Measurements from ENCODE around the gene ZBED1.

ZBED1 gene

GRCh38 chrX:2500803-2501558 is at the start of gene ZBED1, which contains the start of gene DHRSX:
Gene ZBED1, minus strand, starts transcription at chrX:2500976. Its CDS starts 10,257 bp downstream, at chrX:2490719.
Gene DHRSX, minus strand, starts transcription at chrX:2500976. Its CDS starts 51 bp downstream, at chrX:2500925.
- CTCF ChIA-PET: no interaction called here
- peak within 1 kb of the TSS; percentile 73 for H3K27ac ChIP-seq
- DNase-seq (ENCODE audit: low spot score): peak; percentile 27
- POLR2A ChIA-PET (ENCODE audit: low non-redundant PET): no interaction called here
- TF ChIP-seq CTCF (conservative IDR thresholded peaks at IDR 0.05; ENCODE audit: low read depth): no peak

- TF ChIP-seq CTCF (conservative IDR thresholded peaks at IDR 0.05; ENCODE audit: low read depth): no peak
- POLR2A ChIA-PET (ENCODE audit: low non-redundant PET): no interaction called here
- CTCF ChIA-PET: no interaction called here
- no peak for DNase-seq (ENCODE audit: low spot score)
- no peak overlapping the region for H3K27ac ChIP-seq
Observed at GRCh38 chrX:2549876-2550275, 49.1 kb upstream of the ZBED1 start.

GRCh38 chrX:2548711-2549423 is 48.1 kb upstream of the ZBED1 start:
- no peak for TF ChIP-seq CTCF (conservative IDR thresholded peaks at IDR 0.05; ENCODE audit: low read depth)
- CTCF ChIA-PET: no interaction called here
- POLR2A ChIA-PET (ENCODE audit: low non-redundant PET): no interaction called here
- DNase-seq (ENCODE audit: low spot score): no peak
- H3K27ac ChIP-seq: no peak overlapping the region

- CTCF ChIA-PET: no interaction called here
- DNase-seq (ENCODE audit: low spot score): no peak
- TF ChIP-seq CTCF (conservative IDR thresholded peaks at IDR 0.05; ENCODE audit: low read depth): no peak
- H3K27ac ChIP-seq: no peak overlapping the region
- POLR2A ChIA-PET (ENCODE audit: low non-redundant PET): no interaction called here
Observed at GRCh38 chrX:2547736-2548135, 47.0 kb upstream of the ZBED1 start.

- no peak for TF ChIP-seq CTCF (conservative IDR thresholded peaks at IDR 0.05; ENCODE audit: low read depth)
- POLR2A ChIA-PET (ENCODE audit: low non-redundant PET): no interaction called here
- no peak for DNase-seq (ENCODE audit: low spot score)
- no peak overlapping the region for H3K27ac ChIP-seq
- CTCF ChIA-PET: no interaction called here
Observed at GRCh38 chrX:2546496-2546895, 45.7 kb upstream of the ZBED1 start.

GRCh38 chrX:2545144-2545543 is 44.4 kb upstream of the ZBED1 start:
- POLR2A ChIA-PET (ENCODE audit: low non-redundant PET): no interaction called here
- no peak for TF ChIP-seq CTCF (conservative IDR thresholded peaks at IDR 0.05; ENCODE audit: low read depth)
- no peak for DNase-seq (ENCODE audit: low spot score)
- no peak overlapping the region for H3K27ac ChIP-seq
- CTCF ChIA-PET: no interaction called here

Data from RWPE1 (cell line).